DMS 273 treated with DMSO at 0.1 percent for 48 hours (cell line): ENCODE results near the gene APOL1.
"Not testable (repeated sequence)": the region's sequence is repeated elsewhere in the genome, so short reads cannot be mapped to it uniquely, and the experiment has no call there.

ENCODE experiments used
- DNase-seq: peaks from one replicate; lab custom pipeline; 2025; lab: John Stamatoyannopoulos, UW

Gene APOL1

GRCh38 chr22:36245805-36246356 is 7.1 kb upstream of the APOL1 start:
- DNase-seq, result no peak

- DNase-seq, result no peak
Observed at GRCh38 chr22:36246718-36247117, 6.2 kb upstream of the APOL1 start.

- DNase-seq, result no peak
Observed at GRCh38 chr22:36247955-36248354, 5.0 kb upstream of the APOL1 start.

GRCh38 chr22:36249160-36249559 is 3.8 kb upstream of the APOL1 start:
- no peak for DNase-seq

GRCh38 chr22:36250292-36250960 is 2.5 kb upstream of the APOL1 start:
- not testable (repeated sequence) for DNase-seq

GRCh38 chr22:36251979-36252608 is 839 bp upstream of the APOL1 start:
- not testable (repeated sequence) for DNase-seq

GRCh38 chr22:36253523-36254490 is 874 bp downstream of the APOL1 start:
- DNase-seq, result no peak

- not testable (repeated sequence) for DNase-seq
Observed at GRCh38 chr22:36255572-36255971, 2.6 kb downstream of the APOL1 start.

GRCh38 chr22:36256478-36256877 is 3.5 kb downstream of the APOL1 start:
- no peak for DNase-seq

- no peak for DNase-seq
Observed at GRCh38 chr22:36257308-36257707, 4.4 kb downstream of the APOL1 start.

GRCh38 chr22:36257948-36258670 is 5.2 kb downstream of the APOL1 start:
- DNase-seq, result no peak

GRCh38 chr22:36258701-36259614 is 6.0 kb downstream of the APOL1 start:
- DNase-seq, result no peak

GRCh38 chr22:36259615-36260300 is 6.8 kb downstream of the APOL1 start:
- DNase-seq, result no peak

- DNase-seq, result not testable (repeated sequence)
Observed at GRCh38 chr22:36261675-36262074, 8.7 kb downstream of the APOL1 start.

- DNase-seq, result not testable (repeated sequence)
Observed at GRCh38 chr22:36262307-36262706, 9.4 kb downstream of the APOL1 start.

- not testable (repeated sequence) for DNase-seq
Observed at GRCh38 chr22:36263216-36263673, 10.3 kb downstream of the APOL1 start.

- DNase-seq, result not testable (repeated sequence)
Observed at GRCh38 chr22:36263886-36264664, 11.1 kb downstream of the APOL1 start.

GRCh38 chr22:36267058-36267457 is 14.1 kb downstream of the APOL1 start:
- DNase-seq, result no peak

- DNase-seq, result no peak
Observed at GRCh38 chr22:36267896-36268485, 15.1 kb downstream of the APOL1 start.
